BLaER1 (cell line): ENCODE results near the gene CEACAM21.
"Not testable (repeated sequence)": the region's sequence is repeated elsewhere in the genome, so short reads cannot be mapped to it uniquely, and the experiment has no call there.

Experiments used
- H3K27ac ChIP-seq: shearing (Covaris generic); formaldehyde crosslinking; 2 replicates; pipeline ENCODE4 v1.8.1; 2022
- H3K27me3 ChIP-seq: shearing (Covaris generic); formaldehyde crosslinking; 2 replicates; pipeline ENCODE4 v1.8.1; 2022
- H3K36me3 ChIP-seq: shearing (Covaris generic); formaldehyde crosslinking; 2 replicates; pipeline ENCODE4 v1.8.1; 2022
- H3K4me1 ChIP-seq: shearing (Covaris generic); formaldehyde crosslinking; 2 replicates; pipeline ENCODE4 v1.8.1; 2022
- H3K4me2 ChIP-seq: shearing (Covaris generic); formaldehyde crosslinking; 2 replicates; pipeline ENCODE4 v1.8.1; 2022
- H3K4me3 ChIP-seq: shearing (Covaris generic); formaldehyde crosslinking; 2 replicates; pipeline ENCODE4 v1.8.1; 2022
- H3K9ac ChIP-seq: shearing (Covaris generic); formaldehyde crosslinking; 2 replicates; pipeline ENCODE4 v1.8.1; 2022
- H3K9me3 ChIP-seq: shearing (Covaris generic); formaldehyde crosslinking; 2 replicates; pipeline ENCODE4 v1.8.1; 2022
- H4K20me1 ChIP-seq: shearing (Covaris generic); formaldehyde crosslinking; 2 replicates; pipeline ENCODE4 v1.8.1; 2022
- Cebpa-rat ChIP-seq: shearing (Covaris generic); IDR thresholded peaks from 2 replicates; pipeline ENCODE4 v1.8.1; 2022

CEACAM21 gene

DNA sequence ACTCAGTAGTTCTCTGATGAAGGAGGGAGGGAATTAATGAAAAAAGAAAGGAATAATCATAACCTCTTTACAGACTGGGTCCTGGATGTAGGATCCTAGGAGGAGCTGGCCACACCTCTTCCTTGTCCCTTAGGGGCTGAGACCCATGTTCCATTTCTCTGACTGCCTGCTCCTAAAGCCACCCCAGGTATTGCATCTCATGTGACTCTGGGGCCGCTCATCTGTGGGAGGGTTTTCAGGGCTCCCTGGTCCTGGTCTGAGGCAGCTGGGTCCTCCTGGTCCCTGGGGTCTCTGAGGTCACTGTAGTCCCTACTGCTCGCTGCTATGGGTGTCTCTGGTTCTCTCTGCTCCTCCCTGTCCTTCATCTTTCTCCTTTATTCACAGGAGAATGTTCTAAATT is 2.9 kb downstream of the CEACAM21 start:
- Histone ChIP-seq H3K27ac (no peak overlapping the region), H3K4me1 (peaks cover 21% of the 10 kb centered on the region), H3K9me3 (peaks cover 49% of the 10 kb centered on the region), H4K20me1 (0 out of 2 replicates have a peak, but pooled peaks cover 4% of the 10 kb centered on the region), H3K4me3 (no peak overlapping the region), H3K4me2 (no peak overlapping the region), H3K9ac (no peak overlapping the region), H3K36me3 (peaks cover 75% of the 10 kb centered on the region), H3K27me3 (no peaks in the 10 kb centered on the region)
- no peak for TF ChIP-seq Cebpa-rat

DNA sequence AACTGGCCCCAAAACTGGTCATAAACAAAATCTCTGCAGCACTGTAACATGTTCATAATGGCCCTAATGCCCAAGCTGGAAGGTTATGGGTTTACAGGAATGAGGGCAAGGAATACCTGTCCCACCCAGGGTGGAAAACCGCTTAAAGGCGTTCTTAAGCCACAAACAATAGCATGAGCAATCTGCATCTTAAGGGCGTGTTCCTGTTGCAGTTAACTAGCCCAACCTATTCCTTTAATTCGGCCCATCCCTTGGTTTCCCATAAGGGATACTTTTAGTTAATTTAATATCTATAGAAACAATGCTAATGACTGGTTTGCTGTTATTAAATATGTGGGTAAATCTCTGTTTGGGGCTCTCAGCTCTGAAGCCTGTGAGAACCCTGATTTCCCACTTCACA is 5.1 kb downstream of the CEACAM21 start:
- not testable (repeated sequence) for H3K4me2 ChIP-seq, H3K27me3 ChIP-seq, H3K9ac ChIP-seq, H3K27ac ChIP-seq
- peak overlapping the region; percentile 19; the same call in 1 of the 2 replicates for H3K4me3 ChIP-seq
- peaks cover 13% of the 10 kb centered on the region for H3K4me1 ChIP-seq
- peaks cover 96% of the 10 kb centered on the region for H3K36me3 ChIP-seq
- peaks cover 49% of the 10 kb centered on the region for H3K9me3 ChIP-seq
- H4K20me1 ChIP-seq, result peaks cover 14% of the 10 kb centered on the region; the same call in 1 of the 2 replicates

DNA sequence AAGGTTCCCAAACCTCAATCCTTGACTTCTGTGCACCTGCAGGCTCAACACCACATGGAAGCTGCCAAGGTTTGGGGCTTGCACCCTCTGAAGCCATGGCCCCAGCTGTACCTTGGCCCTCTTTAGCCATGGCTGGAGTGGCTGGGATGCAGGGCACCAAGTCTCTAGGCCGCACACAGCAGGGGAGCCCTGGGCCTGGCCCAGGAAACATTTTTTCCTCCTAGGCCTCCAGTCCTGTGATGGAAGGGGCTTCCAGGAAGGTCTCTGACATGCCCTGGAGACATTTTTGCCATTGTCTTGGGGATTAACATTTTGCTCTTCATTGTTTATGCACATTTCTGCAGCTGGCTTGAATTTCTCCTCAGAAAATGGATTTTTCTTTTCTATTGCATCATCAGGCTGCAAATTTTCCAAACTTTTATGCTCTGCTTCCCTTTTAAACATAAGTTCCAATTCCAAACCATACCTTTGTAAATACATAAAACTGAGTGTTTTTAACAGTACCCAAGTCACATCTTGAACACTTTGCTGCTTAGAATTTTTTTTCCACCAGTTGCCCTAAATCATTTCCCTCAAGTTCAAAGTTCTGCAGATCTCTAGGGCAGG is 6.7 kb downstream of the CEACAM21 start:
- H3K9me3 ChIP-seq, result peaks cover 49% of the 10 kb centered on the region

DNA sequence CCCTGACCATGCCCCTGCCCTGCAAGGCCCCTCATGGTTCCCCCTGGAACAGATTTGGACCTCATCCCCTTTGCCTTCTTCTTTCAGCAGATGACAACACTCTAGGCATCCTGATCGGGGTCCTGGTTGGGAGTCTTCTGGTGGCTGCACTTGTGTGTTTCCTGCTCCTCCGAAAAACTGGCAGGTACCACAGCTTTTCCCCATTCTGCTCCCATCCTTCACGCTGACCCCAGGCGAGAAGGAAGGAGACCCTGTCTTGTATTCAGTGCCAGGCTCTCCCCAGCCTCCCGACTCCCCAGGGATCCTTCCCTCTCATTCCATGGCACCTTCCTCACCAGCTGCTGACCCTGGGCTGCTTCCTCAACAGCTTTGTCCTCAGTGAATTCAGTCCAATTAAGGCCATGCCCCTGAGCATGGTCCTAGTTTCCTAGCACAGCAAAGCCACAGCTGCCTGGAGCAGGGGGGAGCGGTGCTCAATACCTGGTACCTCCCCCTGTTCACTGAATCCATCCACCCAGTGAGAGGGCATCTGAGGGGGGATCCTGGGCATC is 8.4 kb downstream of the CEACAM21 start:
- no peak overlapping the region for H3K27ac ChIP-seq
- no peaks in the 10 kb centered on the region for H3K27me3 ChIP-seq
- no peaks in the 10 kb centered on the region for H3K4me1 ChIP-seq
- H4K20me1 ChIP-seq, result peaks cover 47% of the 10 kb centered on the region
- H3K4me3 ChIP-seq, result no peak overlapping the region
- no peak overlapping the region for H3K9ac ChIP-seq
- no peak overlapping the region for H3K4me2 ChIP-seq
- H3K36me3 ChIP-seq, result peaks cover 95% of the 10 kb centered on the region
- H3K9me3 ChIP-seq, result peaks cover 42% of the 10 kb centered on the region
- TF ChIP-seq Cebpa-rat, result no peak

More for the DNA sequence above, 6.7 kb downstream of the CEACAM21 start:
- H3K4me3 ChIP-seq, result peak overlapping the region; percentile 22; the same call in 1 of the 2 replicates
- H4K20me1 ChIP-seq, result peaks cover 30% of the 10 kb centered on the region
- H3K9ac ChIP-seq, H3K27me3 ChIP-seq, H3K4me2 ChIP-seq, H3K27ac ChIP-seq, H3K4me1 ChIP-seq: not testable (repeated sequence)
- peaks cover 100% of the 10 kb centered on the region for H3K36me3 ChIP-seq

DNA sequence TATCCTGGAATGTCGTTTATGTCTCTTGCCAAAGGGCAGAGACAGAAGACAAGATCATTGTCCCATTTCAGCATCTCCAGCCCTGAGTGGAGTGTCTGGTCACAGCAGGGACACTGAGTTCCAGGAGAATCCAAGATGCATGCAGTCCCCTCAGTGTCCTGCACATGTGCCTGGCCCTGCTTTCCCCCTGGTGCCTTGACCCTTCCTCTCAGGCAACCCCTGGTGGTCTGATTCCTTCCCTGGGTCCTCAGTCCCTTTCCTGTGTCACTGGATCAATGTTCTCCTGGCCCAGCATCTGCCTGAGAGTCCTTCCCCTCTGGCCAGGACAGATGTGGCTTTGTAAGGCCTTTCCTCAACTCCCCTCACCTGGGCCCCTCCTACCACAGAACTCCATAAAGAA is 9.0 kb downstream of the CEACAM21 start:
- TF ChIP-seq Cebpa-rat, result no peak
- Histone ChIP-seq H3K9ac (no peak overlapping the region), H3K36me3 (peaks cover 89% of the 10 kb centered on the region), H3K4me2 (no peak overlapping the region), H4K20me1 (peaks cover 48% of the 10 kb centered on the region), H3K9me3 (peaks cover 36% of the 10 kb centered on the region), H3K27me3 (no peaks in the 10 kb centered on the region), H3K4me1 (no peaks in the 10 kb centered on the region), H3K27ac (no peak overlapping the region), H3K4me3 (no peak overlapping the region)

DNA sequence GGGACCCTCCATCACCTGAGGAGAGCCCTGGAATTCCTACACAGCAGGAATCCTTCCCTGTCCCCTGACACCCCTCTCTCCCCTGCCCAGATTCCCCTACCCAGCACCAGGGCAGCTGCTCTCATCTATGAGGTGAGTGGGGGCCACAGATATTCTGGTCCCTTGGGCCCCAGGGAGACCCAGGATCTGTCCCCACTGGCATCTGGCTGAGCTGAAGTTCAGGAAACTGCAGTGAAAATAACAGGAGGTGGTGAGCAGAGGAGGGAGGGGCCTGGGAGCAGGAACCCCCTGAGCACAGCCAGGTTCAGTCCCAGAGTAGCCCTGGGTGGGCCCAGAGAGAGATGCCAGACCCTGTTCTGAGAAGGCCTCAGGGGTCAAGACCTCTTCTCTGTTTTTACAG is 10.1 kb downstream of the CEACAM21 start:
- Histone ChIP-seq H3K4me2 (no peak overlapping the region), H3K36me3 (peaks cover 77% of the 10 kb centered on the region), H3K9me3 (peaks cover 24% of the 10 kb centered on the region), H3K4me1 (no peaks in the 10 kb centered on the region), H3K9ac (no peak overlapping the region), H3K27ac (no peak overlapping the region), H3K4me3 (no peak overlapping the region), H3K27me3 (no peaks in the 10 kb centered on the region), H4K20me1 (peaks cover 48% of the 10 kb centered on the region)
- TF ChIP-seq Cebpa-rat, result no peak

DNA sequence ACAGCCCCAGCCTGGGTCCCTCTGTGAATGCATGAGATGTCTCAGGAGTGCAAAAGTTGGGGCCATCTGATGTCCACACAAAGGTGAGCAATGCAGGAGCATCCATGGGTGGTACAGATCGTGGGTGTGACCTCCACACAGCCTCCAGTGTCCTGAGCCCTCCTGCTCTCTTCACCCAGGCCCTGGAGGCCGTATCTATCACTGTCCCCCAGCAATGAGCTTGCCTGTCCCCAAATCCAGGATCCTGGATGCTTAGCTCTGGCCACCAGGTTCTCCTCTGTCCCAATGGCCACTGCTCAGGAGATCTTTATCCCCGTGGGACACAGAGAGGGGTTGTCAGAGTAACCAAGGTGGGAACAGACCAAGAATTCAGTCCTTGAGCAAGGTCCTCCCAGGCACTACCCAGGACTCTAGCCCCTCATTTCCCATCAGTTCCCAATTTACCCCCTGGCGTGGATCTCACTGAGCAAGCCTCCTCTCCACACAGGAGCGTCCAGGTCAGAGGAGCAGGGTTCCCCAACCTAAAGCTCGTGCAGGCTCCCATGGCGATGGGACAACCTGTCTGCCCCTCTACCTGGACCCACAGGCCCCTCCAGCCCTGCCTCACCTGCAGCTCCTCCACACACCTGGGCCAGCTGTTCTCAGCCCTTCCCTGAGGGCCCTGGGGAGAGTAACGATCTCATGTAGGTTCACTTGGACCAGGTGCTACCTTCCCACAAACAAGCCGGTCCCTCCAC is 11.3 kb downstream of the CEACAM21 start:
- Histone ChIP-seq H3K9me3 (peaks cover 12% of the 10 kb centered on the region), H3K4me2 (no peak overlapping the region), H3K4me3 (no peak overlapping the region), H4K20me1 (peaks cover 48% of the 10 kb centered on the region), H3K27ac (no peak overlapping the region), H3K4me1 (no peaks in the 10 kb centered on the region), H3K27me3 (no peaks in the 10 kb centered on the region), H3K36me3 (peaks cover 65% of the 10 kb centered on the region), H3K9ac (no peak overlapping the region)
- TF ChIP-seq Cebpa-rat, result no peak

DNA sequence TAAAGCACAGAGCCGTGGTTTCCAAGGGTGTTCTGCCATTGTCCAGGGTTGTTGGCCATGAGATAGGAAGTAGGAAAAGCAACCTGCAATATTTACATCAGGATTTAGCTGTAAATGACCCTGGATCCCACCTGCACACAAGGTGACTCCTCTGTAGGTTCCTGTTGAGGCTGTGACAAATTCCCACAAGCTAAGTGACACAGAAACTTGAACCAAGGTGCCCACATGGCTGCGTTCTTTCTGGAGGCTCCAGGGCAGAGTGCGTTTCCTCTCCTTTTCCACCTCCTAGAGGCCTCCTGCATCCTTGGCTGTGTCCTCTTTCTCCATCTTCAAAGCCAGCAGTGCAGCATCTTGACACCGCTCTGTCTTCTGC is 11.9 kb downstream of the CEACAM21 start:
- TF ChIP-seq Cebpa-rat, result no peak
- Histone ChIP-seq H3K4me2 (no peak overlapping the region), H3K27me3 (no peaks in the 10 kb centered on the region), H3K4me3 (no peak overlapping the region), H3K9ac (no peak overlapping the region), H4K20me1 (peaks cover 48% of the 10 kb centered on the region), H3K27ac (no peak overlapping the region), H3K9me3 (peaks cover 7% of the 10 kb centered on the region), H3K36me3 (peaks cover 60% of the 10 kb centered on the region), H3K4me1 (no peaks in the 10 kb centered on the region)

DNA sequence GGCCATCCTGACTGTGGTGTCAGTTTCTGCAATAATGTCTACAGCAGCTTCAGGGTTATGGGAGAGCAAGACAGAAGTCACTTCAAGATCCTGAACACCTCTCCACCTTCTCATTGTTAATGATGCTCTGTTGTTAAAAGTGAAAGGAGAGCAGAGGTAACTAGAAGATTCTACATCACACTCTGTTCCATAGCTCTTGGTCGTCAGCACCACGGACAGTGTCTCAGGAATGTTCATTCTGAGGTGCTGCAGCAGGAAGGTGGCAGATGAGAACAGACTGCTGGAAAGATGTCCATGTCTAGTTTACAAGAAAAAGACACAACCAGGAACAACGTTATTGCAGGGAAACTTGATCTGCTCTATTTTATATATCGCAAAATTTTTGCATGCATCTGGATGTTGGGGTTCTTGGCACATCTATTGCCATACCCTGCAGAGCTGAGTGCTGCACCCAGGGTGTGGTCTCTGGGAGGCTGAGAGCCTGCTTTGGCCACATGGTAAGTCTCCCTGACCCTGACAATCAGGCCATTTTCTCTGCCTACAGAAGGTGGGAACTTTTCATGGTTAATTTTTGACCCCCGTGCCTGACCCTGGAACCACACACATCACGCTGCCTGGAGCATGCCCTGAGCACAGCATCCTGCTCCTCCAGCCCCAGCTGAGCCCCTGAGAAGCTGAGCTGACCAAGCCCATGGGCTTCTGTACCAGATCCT is 12.7 kb downstream of the CEACAM21 start:
- TF ChIP-seq Cebpa-rat, result no peak
- Histone ChIP-seq H3K9ac (no peak overlapping the region), H3K4me3 (no peak overlapping the region), H3K9me3 (no peaks in the 10 kb centered on the region; the same call in 1 of the 2 replicates), H3K27me3 (no peaks in the 10 kb centered on the region), H3K4me1 (no peaks in the 10 kb centered on the region), H3K27ac (no peak overlapping the region), H4K20me1 (peaks cover 48% of the 10 kb centered on the region), H3K36me3 (peaks cover 52% of the 10 kb centered on the region), H3K4me2 (no peak overlapping the region)

DNA sequence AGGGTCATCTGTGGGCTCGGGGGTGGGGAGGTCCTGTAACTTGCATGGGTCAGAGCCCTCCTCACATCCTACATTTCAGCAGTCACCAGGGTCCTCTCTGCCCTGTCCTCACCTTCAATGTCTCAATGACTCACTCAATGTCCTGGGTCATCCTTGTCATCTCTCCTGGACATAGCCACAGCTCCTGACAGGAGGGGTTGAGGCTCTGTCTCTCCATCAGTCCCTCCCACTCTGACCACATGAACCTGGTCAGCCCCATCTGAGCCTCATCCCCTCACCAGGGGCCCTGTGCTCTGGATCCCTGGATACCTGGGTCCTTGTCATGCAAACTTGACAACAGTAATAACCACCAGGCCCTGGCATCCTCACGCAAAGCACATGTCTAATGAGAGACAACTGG is 13.4 kb downstream of the CEACAM21 start:
- Histone ChIP-seq H4K20me1 (peaks cover 44% of the 10 kb centered on the region), H3K9ac (no peak overlapping the region), H3K4me2 (no peak overlapping the region), H3K27me3 (no peaks in the 10 kb centered on the region), H3K4me3 (no peak overlapping the region), H3K4me1 (no peaks in the 10 kb centered on the region), H3K36me3 (peaks cover 44% of the 10 kb centered on the region), H3K9me3 (no peaks in the 10 kb centered on the region), H3K27ac (no peak overlapping the region)
- TF ChIP-seq Cebpa-rat, result no peak
